Ishikawa (cell line): ENCODE results near the gene CNTNAP5.

Experiments used
- TCF12 ChIP-seq: IDR thresholded peaks from 2 replicates; pipeline ENCODE4 v1.6.1; 2012; ENCODE audit warnings: low read depth
- ZBTB7A ChIP-seq: IDR thresholded peaks from 2 replicates; pipeline ENCODE4 v1.6.1; 2012; ENCODE audit warnings: low read depth

- TF ChIP-seq TCF12 (no peak), ZBTB7A (no peak)
These were observed 87.9 kb downstream of the CNTNAP5 start for GRCh38 chr2:124112966-124113365.
